Body of pancreas (tissue), 4 donors: ENCODE data around the gene PTPRN2.

Experiments used
- POLR2A ChIP-seq, 3 donors: fragments of 450-650 bp; IDR thresholded peaks; one replicate each; pipeline ENCODE4 v1.6.1; 2016; ENCODE audit warnings: antibody characterized with exemption in 3 of 3, mild to moderate bottlenecking in 2 of 3
- TF ChIP-seq, protein P1 (sequence below), 7 experiments: fragments of 450-650 bp in 4 of 7; fragments of 200-600 bp in 3 of 7; sonication (generic) in 3 of 7; IDR thresholded peaks; one replicate each; pipeline ENCODE4 v1.5.1; 2016 to 2019; ENCODE audit warnings: antibody characterized with exemption in 7 of 7

GRCh38 chr7:158447151-158447505 lies 140.5 kb downstream of the PTPRN2 start:
- TF ChIP-seq, protein P1, sequence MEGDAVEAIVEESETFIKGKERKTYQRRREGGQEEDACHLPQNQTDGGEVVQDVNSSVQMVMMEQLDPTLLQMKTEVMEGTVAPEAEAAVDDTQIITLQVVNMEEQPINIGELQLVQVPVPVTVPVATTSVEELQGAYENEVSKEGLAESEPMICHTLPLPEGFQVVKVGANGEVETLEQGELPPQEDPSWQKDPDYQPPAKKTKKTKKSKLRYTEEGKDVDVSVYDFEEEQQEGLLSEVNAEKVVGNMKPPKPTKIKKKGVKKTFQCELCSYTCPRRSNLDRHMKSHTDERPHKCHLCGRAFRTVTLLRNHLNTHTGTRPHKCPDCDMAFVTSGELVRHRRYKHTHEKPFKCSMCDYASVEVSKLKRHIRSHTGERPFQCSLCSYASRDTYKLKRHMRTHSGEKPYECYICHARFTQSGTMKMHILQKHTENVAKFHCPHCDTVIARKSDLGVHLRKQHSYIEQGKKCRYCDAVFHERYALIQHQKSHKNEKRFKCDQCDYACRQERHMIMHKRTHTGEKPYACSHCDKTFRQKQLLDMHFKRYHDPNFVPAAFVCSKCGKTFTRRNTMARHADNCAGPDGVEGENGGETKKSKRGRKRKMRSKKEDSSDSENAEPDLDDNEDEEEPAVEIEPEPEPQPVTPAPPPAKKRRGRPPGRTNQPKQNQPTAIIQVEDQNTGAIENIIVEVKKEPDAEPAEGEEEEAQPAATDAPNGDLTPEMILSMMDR (IDR thresholded peaks at IDR 0.05), result no peak
- TF ChIP-seq POLR2A (IDR thresholded peaks at IDR 0.05), result no peak
